Nasal cavity respiratory epithelium epithelial cell of viscerocranial mucosa (primary cell): Measurements from ENCODE around the gene AHSP. TPM values are rescaled to one million over a fixed set of nuclear protein-coding genes. Genes with fewer than 3 reads are reported as not detected.

ENCODE experiments used
- total RNA-seq: library from RNA; depleted of rRNA; stranded (reverse); fragments of >200 nt; gene quantifications from 2 replicates; pipeline ENCODE4 v1.2.3, GENCODE V29; 2014

Gene AHSP
- not detected in 2 replicates for total RNA-seq

GRCh38 chr16:31527734-31528274 is at the start of gene AHSP:
AHSP (plus strand) TSS chr16:31527900; CDS start chr16:31528140, 240 bp downstream.

GRCh38 chr16:31483081-31483480 is 44.6 kb upstream of the AHSP start, which contains the start of gene SLC5A2:
SLC5A2 (plus strand) TSS chr16:31483123; CDS start chr16:31483137, 14 bp downstream.

GRCh38 chr16:31507929-31508705 is 19.6 kb upstream of the AHSP start, which contains the start of gene RUSF1:
RUSF1 (minus strand) TSS chr16:31508391; CDS start chr16:31508373, 18 bp downstream.

Other genes starting within 250 kb of the AHSP start
- gene ITGAX, start 172.7 kb upstream of the AHSP start, total RNA-seq: under 0.01 TPM in 1 of 2 replicates, not detected in the other
- gene ITGAD, start 134.6 kb upstream of the AHSP start, total RNA-seq: not detected in 2 replicates
- not detected in 2 replicates for gene COX6A2, start 99.5 kb upstream of the AHSP start, total RNA-seq
- under 0.01 and 0.43 TPM in 2 replicates for gene ZNF843, start 85.1 kb upstream of the AHSP start, total RNA-seq
- 7.2 and 14.9 TPM in 2 replicates for gene ARMC5, start 68.4 kb upstream of the AHSP start, total RNA-seq
- 1.7 and 5.2 TPM in 2 replicates for gene TGFB1I1, start 55.7 kb upstream of the AHSP start, total RNA-seq
- gene SLC5A2, start 44.8 kb upstream of the AHSP start, total RNA-seq: not detected in 2 replicates
- gene RUSF1, start 19.5 kb upstream of the AHSP start, total RNA-seq: 35.5 and 56.0 TPM in 2 replicates